HEK293 (cell line): ENCODE results near the gene PLP2.

Experiments
- GFI1B ChIP-seq: fragments of 450-650 bp; formaldehyde crosslinking; IDR thresholded peaks from 2 replicates; pipeline ENCODE4 v1.5.1; 2016; ENCODE audit warnings: missing biosample characterization, missing genetic modification characterization
- GLIS2 ChIP-seq: fragments of 450-650 bp; formaldehyde crosslinking; IDR thresholded peaks from 2 replicates; pipeline ENCODE4 v1.5.1; 2016; ENCODE audit warnings: missing biosample characterization, missing genetic modification characterization
- HOXA7 ChIP-seq: sonication (generic); formaldehyde crosslinking; IDR thresholded peaks from 2 replicates; pipeline ENCODE4 v1.8.1; 2022; ENCODE audit warnings: missing genetic modification reagents, borderline replicate concordance
- IKZF3 ChIP-seq: fragments of 450-650 bp; IDR thresholded peaks from 2 replicates; pipeline ENCODE4 v1.5.0; 2018; ENCODE audit warnings: missing biosample characterization, mild to moderate bottlenecking, missing genetic modification characterization, moderate library complexity
- KLF8 ChIP-seq: fragments of 450-650 bp; formaldehyde crosslinking; IDR thresholded peaks from 2 replicates; pipeline ENCODE4 v1.5.1; 2016; ENCODE audit warnings: missing biosample characterization, missing genetic modification characterization
- MYNN ChIP-seq: fragments of 450-650 bp; formaldehyde crosslinking; IDR thresholded peaks from 2 replicates; pipeline ENCODE4 v1.5.1; 2016; ENCODE audit warnings: missing biosample characterization, missing genetic modification characterization, borderline replicate concordance
- SETDB1 ChIP-seq: IDR thresholded peaks from one replicate; pipeline ENCODE4 v1.6.1; 2017; ENCODE audit warnings: mild to moderate bottlenecking, low read length, moderate library complexity, mixed read lengths; ENCODE audit not compliant: insufficient read length
- ZNF169 ChIP-seq: fragments of 450-650 bp; formaldehyde crosslinking; IDR thresholded peaks from 2 replicates; pipeline ENCODE4 v1.5.1; 2016; ENCODE audit warnings: missing biosample characterization, missing genetic modification characterization
- ZNF174 ChIP-seq: fragments of 450-650 bp; formaldehyde crosslinking; IDR thresholded peaks from 2 replicates; pipeline ENCODE4 v1.5.0; 2017; ENCODE audit warnings: missing biosample characterization, mild to moderate bottlenecking, missing genetic modification characterization
- ZNF19 ChIP-seq: fragments of 450-650 bp; formaldehyde crosslinking; IDR thresholded peaks from 2 replicates; pipeline ENCODE4; 2016; ENCODE audit warnings: missing biosample characterization, missing genetic modification characterization, low read depth
- ZNF248 ChIP-seq: fragments of 450-650 bp; formaldehyde crosslinking; IDR thresholded peaks from 2 replicates; pipeline ENCODE4 v1.5.1; 2017; ENCODE audit warnings: missing biosample characterization, missing genetic modification characterization
- ZNF404 ChIP-seq: fragments of 450-650 bp; formaldehyde crosslinking; IDR thresholded peaks from 2 replicates; pipeline ENCODE4 v1.5.1; 2017; ENCODE audit warnings: missing biosample characterization, missing genetic modification characterization
- ZNF555 ChIP-seq: fragments of 450-650 bp; formaldehyde crosslinking; conservative IDR thresholded peaks from 2 replicates; pipeline ENCODE4 v1.5.1; 2017; ENCODE audit warnings: missing biosample characterization, mild to moderate bottlenecking, missing genetic modification characterization, inconsistent platforms
- ZNF561 ChIP-seq: fragments of 450-650 bp; IDR thresholded peaks from 2 replicates; pipeline ENCODE4 v1.5.1; 2018; ENCODE audit warnings: missing biosample characterization, missing genetic modification characterization, borderline replicate concordance
- ZNF600 ChIP-seq: fragments of 450-650 bp; formaldehyde crosslinking; IDR thresholded peaks from 2 replicates; pipeline ENCODE4 v1.5.1; 2016; ENCODE audit warnings: missing biosample characterization, missing genetic modification characterization
- ZNF747 ChIP-seq: fragments of 450-650 bp; formaldehyde crosslinking; IDR thresholded peaks from 2 replicates; pipeline ENCODE4 v1.5.1; 2016; ENCODE audit warnings: missing biosample characterization, missing genetic modification characterization
- ZNF785 ChIP-seq: fragments of 450-650 bp; formaldehyde crosslinking; IDR thresholded peaks from 2 replicates; pipeline ENCODE4 v1.5.1; 2016; ENCODE audit warnings: missing biosample characterization, missing genetic modification characterization
- ZNF791 ChIP-seq: fragments of 450-650 bp; formaldehyde crosslinking; IDR thresholded peaks from 2 replicates; pipeline ENCODE4 v1.5.1; 2016; ENCODE audit warnings: missing biosample characterization, missing genetic modification characterization
- ZNF837 ChIP-seq: fragments of 450-650 bp; formaldehyde crosslinking; IDR thresholded peaks from 2 replicates; pipeline ENCODE4 v1.5.1; 2016; ENCODE audit warnings: missing biosample characterization, missing genetic modification characterization
- ZNF843 ChIP-seq: fragments of 450-650 bp; formaldehyde crosslinking; IDR thresholded peaks from 2 replicates; pipeline ENCODE4 v1.5.1; 2016; ENCODE audit warnings: missing biosample characterization, missing genetic modification characterization
- ZSCAN16 ChIP-seq: fragments of 450-650 bp; formaldehyde crosslinking; IDR thresholded peaks from 2 replicates; pipeline ENCODE4 v1.5.1; 2016; ENCODE audit warnings: missing biosample characterization, missing genetic modification characterization
- TF ChIP-seq, protein P1 (sequence below): fragments of 450-650 bp; formaldehyde crosslinking; IDR thresholded peaks from 2 replicates; pipeline ENCODE4 v1.5.1; 2016; ENCODE audit warnings: missing biosample characterization, missing genetic modification characterization
- TF ChIP-seq, protein P2 (sequence below): fragments of 450-650 bp; formaldehyde crosslinking; IDR thresholded peaks from 2 replicates; pipeline ENCODE4 v1.5.1; 2016; ENCODE audit warnings: missing biosample characterization, missing genetic modification characterization
- TF ChIP-seq, protein P3 (sequence below): fragments of 450-650 bp; IDR thresholded peaks from 2 replicates; pipeline ENCODE4 v1.5.1; 2018; ENCODE audit warnings: missing biosample characterization, mild to moderate bottlenecking, missing genetic modification characterization
- TF ChIP-seq, protein P4 (sequence below): fragments of 450-650 bp; formaldehyde crosslinking; IDR thresholded peaks from 2 replicates; pipeline ENCODE4; 2016; ENCODE audit warnings: missing biosample characterization, missing genetic modification characterization
- TF ChIP-seq, protein P5 (sequence below): fragments of 450-650 bp; formaldehyde crosslinking; IDR thresholded peaks from 2 replicates; pipeline ENCODE4 v1.5.1; 2016; ENCODE audit warnings: missing biosample characterization, missing genetic modification characterization
- TF ChIP-seq, protein P6 (sequence below): fragments of 450-650 bp; formaldehyde crosslinking; optimal IDR thresholded peaks from 2 replicates; pipeline ENCODE3; 2016; ENCODE audit warnings: missing biosample characterization, mild to moderate bottlenecking, missing genetic modification characterization
- TF ChIP-seq, protein P7 (sequence below): fragments of 450-650 bp; formaldehyde crosslinking; IDR thresholded peaks from 2 replicates; pipeline ENCODE4 v1.5.1; 2016; ENCODE audit warnings: missing biosample characterization, missing genetic modification characterization

PLP2 gene

DNA sequence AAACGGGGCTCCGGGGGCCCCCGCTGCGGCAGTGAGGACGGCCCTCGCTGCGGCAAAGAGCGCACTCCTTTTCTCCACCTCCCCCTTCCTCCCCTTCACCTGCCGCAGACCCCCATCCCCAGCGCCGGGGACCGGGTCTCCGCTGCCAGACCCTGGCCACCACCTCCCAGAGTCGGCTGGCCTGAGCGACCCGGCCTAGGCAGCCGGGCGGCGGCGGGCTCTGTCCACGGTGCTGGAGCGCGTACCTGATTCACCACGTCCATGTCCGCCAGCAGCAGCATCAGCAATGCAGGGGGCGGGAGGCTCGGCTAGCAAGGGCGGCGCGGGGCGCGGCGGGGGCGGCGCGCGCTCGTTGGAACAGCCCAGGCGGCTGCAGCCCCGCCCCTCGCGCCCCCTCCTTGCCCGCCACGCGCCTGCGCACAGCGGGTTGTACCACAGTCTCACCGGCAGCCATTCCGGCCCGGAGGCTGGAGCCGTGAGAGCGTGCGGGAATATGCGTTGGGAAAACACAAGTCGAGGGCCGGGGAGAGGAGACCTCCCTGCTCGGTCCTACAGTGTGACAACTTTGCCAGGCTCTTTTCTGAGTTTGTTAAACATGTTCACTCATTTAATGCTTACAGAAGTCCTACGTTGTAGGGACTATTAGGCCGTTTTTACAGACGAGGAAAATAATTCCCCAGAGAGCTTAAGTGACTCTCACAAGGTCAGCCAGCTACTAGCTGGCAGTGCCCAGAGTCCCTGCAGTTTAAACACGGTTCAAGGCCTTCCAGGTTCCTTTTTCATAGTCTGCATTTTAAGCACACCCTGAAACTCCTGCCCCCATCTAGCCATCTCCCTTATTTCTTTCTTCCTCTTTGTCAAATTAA is 28.4 kb downstream of the PLP2 start, which contains the start of gene SYP (continued):
- TF ChIP-seq, protein P1, sequence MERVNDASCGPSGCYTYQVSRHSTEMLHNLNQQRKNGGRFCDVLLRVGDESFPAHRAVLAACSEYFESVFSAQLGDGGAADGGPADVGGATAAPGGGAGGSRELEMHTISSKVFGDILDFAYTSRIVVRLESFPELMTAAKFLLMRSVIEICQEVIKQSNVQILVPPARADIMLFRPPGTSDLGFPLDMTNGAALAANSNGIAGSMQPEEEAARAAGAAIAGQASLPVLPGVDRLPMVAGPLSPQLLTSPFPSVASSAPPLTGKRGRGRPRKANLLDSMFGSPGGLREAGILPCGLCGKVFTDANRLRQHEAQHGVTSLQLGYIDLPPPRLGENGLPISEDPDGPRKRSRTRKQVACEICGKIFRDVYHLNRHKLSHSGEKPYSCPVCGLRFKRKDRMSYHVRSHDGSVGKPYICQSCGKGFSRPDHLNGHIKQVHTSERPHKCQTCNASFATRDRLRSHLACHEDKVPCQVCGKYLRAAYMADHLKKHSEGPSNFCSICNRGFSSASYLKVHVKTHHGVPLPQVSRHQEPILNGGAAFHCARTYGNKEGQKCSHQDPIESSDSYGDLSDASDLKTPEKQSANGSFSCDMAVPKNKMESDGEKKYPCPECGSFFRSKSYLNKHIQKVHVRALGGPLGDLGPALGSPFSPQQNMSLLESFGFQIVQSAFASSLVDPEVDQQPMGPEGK (tag by site-specific recombination): peak; percentile 50
- TF ChIP-seq ZNF174 (tag by site-specific recombination) (no peak), ZNF404 (no peak), ZNF19 (tag by site-specific recombination) (no peak), ZNF791 (tag by site-specific recombination) (no peak), MYNN (tag by site-specific recombination) (no peak), ZNF785 (tag by site-specific recombination) (no peak), ZNF555 (no peak), ZNF600 (tag by site-specific recombination) (peak; percentile 77), ZNF248 (no peak), ZSCAN16 (peak; percentile 75; the same call in 1 of the 2 replicates), ZNF837 (tag by site-specific recombination) (no peak), ZNF561 (tag by site-specific recombination) (peak; percentile 64; the same call in 1 of the 2 replicates), KLF8 (tag by site-specific recombination) (peak; percentile 71; the same call in 1 of the 2 replicates), IKZF3 (tag by site-specific recombination) (peak; percentile 91), GFI1B (tag by site-specific recombination) (no peak), ZNF747 (tag by site-specific recombination) (no peak), SETDB1 (no peak), ZNF843 (tag by site-specific recombination) (no peak), ZNF169 (tag by site-specific recombination) (no peak), GLIS2 (tag by site-specific recombination) (peak; percentile 77), HOXA7 (CRISPR knock-in tag) (no peak)
- TF ChIP-seq, protein P2, sequence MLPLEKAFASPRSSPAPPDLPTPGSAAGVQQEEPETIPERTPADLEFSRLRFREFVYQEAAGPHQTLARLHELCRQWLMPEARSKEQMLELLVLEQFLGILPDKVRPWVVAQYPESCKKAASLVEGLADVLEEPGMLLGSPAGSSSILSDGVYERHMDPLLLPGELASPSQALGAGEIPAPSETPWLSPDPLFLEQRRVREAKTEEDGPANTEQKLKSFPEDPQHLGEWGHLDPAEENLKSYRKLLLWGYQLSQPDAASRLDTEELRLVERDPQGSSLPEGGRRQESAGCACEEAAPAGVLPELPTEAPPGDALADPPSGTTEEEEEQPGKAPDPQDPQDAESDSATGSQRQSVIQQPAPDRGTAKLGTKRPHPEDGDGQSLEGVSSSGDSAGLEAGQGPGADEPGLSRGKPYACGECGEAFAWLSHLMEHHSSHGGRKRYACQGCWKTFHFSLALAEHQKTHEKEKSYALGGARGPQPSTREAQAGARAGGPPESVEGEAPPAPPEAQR: no peak
- TF ChIP-seq, protein P3, sequence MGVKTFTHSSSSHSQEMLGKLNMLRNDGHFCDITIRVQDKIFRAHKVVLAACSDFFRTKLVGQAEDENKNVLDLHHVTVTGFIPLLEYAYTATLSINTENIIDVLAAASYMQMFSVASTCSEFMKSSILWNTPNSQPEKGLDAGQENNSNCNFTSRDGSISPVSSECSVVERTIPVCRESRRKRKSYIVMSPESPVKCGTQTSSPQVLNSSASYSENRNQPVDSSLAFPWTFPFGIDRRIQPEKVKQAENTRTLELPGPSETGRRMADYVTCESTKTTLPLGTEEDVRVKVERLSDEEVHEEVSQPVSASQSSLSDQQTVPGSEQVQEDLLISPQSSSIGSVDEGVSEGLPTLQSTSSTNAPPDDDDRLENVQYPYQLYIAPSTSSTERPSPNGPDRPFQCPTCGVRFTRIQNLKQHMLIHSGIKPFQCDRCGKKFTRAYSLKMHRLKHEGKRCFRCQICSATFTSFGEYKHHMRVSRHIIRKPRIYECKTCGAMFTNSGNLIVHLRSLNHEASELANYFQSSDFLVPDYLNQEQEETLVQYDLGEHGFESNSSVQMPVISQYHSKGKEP: no peak
- TF ChIP-seq, protein P4, sequence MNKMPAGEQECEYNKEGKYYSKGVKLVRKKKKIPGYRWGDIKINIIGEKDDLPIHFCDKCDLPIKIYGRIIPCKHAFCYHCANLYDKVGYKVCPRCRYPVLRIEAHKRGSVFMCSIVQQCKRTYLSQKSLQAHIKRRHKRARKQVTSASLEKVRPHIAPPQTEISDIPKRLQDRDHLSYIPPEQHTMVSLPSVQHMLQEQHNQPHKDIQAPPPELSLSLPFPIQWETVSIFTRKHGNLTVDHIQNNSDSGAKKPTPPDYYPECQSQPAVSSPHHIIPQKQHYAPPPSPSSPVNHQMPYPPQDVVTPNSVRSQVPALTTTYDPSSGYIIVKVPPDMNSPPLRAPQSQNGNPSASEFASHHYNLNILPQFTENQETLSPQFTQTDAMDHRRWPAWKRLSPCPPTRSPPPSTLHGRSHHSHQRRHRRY (tag by site-specific recombination): no peak
- TF ChIP-seq, protein P5, sequence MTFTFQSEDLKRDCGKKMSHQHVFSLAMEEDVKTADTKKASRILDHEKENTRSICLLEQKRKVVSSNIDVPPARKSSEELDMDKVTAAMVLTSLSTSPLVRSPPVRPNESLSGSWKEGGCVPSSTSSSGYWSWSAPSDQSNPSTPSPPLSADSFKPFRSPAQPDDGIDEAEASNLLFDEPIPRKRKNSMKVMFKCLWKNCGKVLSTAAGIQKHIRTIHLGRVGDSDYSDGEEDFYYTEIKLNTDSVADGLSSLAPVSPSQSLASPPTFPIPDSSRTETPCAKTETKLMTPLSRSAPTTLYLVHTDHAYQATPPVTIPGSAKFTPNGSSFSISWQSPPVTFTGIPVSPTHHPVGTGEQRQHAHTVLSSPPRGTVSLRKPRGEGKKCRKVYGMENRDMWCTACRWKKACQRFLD (tag by site-specific recombination): no peak
- TF ChIP-seq, protein P6, sequence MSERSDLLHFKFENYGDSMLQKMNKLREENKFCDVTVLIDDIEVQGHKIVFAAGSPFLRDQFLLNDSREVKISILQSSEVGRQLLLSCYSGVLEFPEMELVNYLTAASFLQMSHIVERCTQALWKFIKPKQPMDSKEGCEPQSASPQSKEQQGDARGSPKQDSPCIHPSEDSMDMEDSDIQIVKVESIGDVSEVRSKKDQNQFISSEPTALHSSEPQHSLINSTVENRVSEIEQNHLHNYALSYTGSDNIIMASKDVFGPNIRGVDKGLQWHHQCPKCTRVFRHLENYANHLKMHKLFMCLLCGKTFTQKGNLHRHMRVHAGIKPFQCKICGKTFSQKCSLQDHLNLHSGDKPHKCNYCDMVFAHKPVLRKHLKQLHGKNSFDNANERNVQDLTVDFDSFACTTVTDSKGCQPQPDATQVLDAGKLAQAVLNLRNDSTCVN: peak; percentile 76
- TF ChIP-seq, protein P7, sequence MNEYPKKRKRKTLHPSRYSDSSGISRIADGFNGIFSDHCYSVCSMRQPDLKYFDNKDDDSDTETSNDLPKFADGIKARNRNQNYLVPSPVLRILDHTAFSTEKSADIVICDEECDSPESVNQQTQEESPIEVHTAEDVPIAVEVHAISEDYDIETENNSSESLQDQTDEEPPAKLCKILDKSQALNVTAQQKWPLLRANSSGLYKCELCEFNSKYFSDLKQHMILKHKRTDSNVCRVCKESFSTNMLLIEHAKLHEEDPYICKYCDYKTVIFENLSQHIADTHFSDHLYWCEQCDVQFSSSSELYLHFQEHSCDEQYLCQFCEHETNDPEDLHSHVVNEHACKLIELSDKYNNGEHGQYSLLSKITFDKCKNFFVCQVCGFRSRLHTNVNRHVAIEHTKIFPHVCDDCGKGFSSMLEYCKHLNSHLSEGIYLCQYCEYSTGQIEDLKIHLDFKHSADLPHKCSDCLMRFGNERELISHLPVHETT (tag by site-specific recombination): no peak
